Mesenchymal stem cell (in vitro differentiated cells and primary cell): Measurements from ENCODE around the gene POU6F2.

ENCODE experiments used
- DNase-seq: peaks from one replicate; pipeline ENCODE4 v3.0.0-alpha.2; 2013
- H2AFZ ChIP-seq: one replicate; pipeline ENCODE4 v1.6.1; 2013; ENCODE audit warnings: low read depth, mild to moderate bottlenecking, control low read depth, inconsistent platforms, low read length, moderate library complexity
- H2AK5ac ChIP-seq: 2 replicates; pipeline ENCODE4 v1.6.1; 2013; ENCODE audit warnings: low read length, moderate library complexity, mild to moderate bottlenecking, inconsistent platforms; ENCODE audit not compliant: severe bottlenecking
- H2BK120ac ChIP-seq: one replicate; pipeline ENCODE4 v1.6.1; 2013; ENCODE audit warnings: low read depth, mild to moderate bottlenecking, inconsistent platforms, low read length, moderate library complexity
- H2BK12ac ChIP-seq, 2 experiments: one replicate each; pipeline ENCODE4 v1.6.1; 2013; ENCODE audit warnings: inconsistent platforms in 2 of 2, low read length in 2 of 2, mild to moderate bottlenecking in 2 of 2, moderate library complexity in 2 of 2, control low read depth in 1 of 2
- H2BK15ac ChIP-seq: one replicate; pipeline ENCODE4 v1.6.1; 2013; ENCODE audit warnings: mild to moderate bottlenecking, low read depth, inconsistent platforms; ENCODE audit not compliant: poor library complexity, severe bottlenecking
- H2BK5ac ChIP-seq: 2 replicates; pipeline ENCODE4 v1.6.1; 2013; ENCODE audit warnings: low read depth, mild to moderate bottlenecking, low read length, control low read depth, inconsistent platforms; ENCODE audit not compliant: poor library complexity, severe bottlenecking
- H3K14ac ChIP-seq, 2 experiments: one replicate each; pipeline ENCODE4 v1.6.1; 2013; ENCODE audit warnings: inconsistent platforms in 2 of 2, low read length in 2 of 2, control low read depth in 1 of 2, mild to moderate bottlenecking in 1 of 2, moderate library complexity in 1 of 2
- H3K18ac ChIP-seq, 2 experiments: one replicate each; pipeline ENCODE4 v1.6.1; 2013; ENCODE audit warnings: inconsistent platforms in 2 of 2, low read length in 2 of 2, control low read depth in 1 of 2, low read depth in 1 of 2, mild to moderate bottlenecking in 1 of 2
- H3K23ac ChIP-seq, 2 experiments: one replicate each; pipeline ENCODE4 v1.6.1; 2013; ENCODE audit warnings: inconsistent platforms in 2 of 2, low read length in 2 of 2, mild to moderate bottlenecking in 2 of 2, moderate library complexity in 2 of 2, control low read depth in 1 of 2
- H3K27ac ChIP-seq: 2 replicates; pipeline ENCODE4 v1.5.1; 2013; ENCODE audit warnings: mild to moderate bottlenecking, moderate library complexity, low read length, control low read depth, inconsistent platforms; ENCODE audit not compliant: poor library complexity, severe bottlenecking
- H3K27me3 ChIP-seq, 2 experiments: 2 replicates each; pipeline versions ENCODE4 v1.6.1 to v1.7.0; 2013; ENCODE audit warnings: low read length in 2 of 2, mild to moderate bottlenecking in 2 of 2, moderate library complexity in 2 of 2, control low read depth in 1 of 2, inconsistent platforms in 1 of 2; ENCODE audit not compliant: control insufficient read depth in 1 of 2, insufficient read depth in 1 of 2
- H3K36me3 ChIP-seq, 2 experiments: 2 replicates each; pipeline versions ENCODE4 v1.6.1 to v1.7.0; 2013; ENCODE audit warnings: low read length in 2 of 2, control low read depth in 1 of 2, inconsistent platforms in 1 of 2, low read depth in 1 of 2, mild to moderate bottlenecking in 1 of 2; ENCODE audit not compliant: insufficient read depth in 2 of 2, control insufficient read depth in 1 of 2
- H3K4ac ChIP-seq, 2 experiments: one replicate each; pipeline ENCODE4 v1.6.1; 2013; ENCODE audit warnings: inconsistent platforms in 2 of 2, low read length in 2 of 2, mild to moderate bottlenecking in 2 of 2, moderate library complexity in 2 of 2, control low read depth in 1 of 2, low read depth in 1 of 2
- H3K4me1 ChIP-seq: 2 replicates; pipeline ENCODE4 v1.6.1; 2013; ENCODE audit warnings: low read depth, low read length, control low read depth; ENCODE audit not compliant: control insufficient read depth, insufficient read depth
- H3K4me2 ChIP-seq: 2 replicates; pipeline ENCODE4 v1.6.1; 2013; ENCODE audit warnings: low read length, mild to moderate bottlenecking, inconsistent platforms; ENCODE audit not compliant: poor library complexity, severe bottlenecking
- H3K4me3 ChIP-seq, 2 experiments: 2 replicates each; pipeline versions ENCODE4 v1.5.1 to v1.7.0; 2013; ENCODE audit warnings: low read length in 2 of 2, mild to moderate bottlenecking in 2 of 2, control low read depth in 1 of 2, low read depth in 1 of 2; ENCODE audit not compliant: insufficient read depth in 1 of 2
- H3K79me1 ChIP-seq: replicated peaks from 2 replicates; pipeline ENCODE4 v1.6.1; 2013; ENCODE audit warnings: mild to moderate bottlenecking, control low read depth, low read length, inconsistent platforms; ENCODE audit not compliant: poor library complexity, severe bottlenecking
- H3K9ac ChIP-seq: 2 replicates; pipeline ENCODE4 v1.7.0; 2013; ENCODE audit warnings: mild to moderate bottlenecking, low read length, moderate library complexity
- H3K9me3 ChIP-seq: 2 replicates; pipeline ENCODE4 v1.7.0; 2013; ENCODE audit warnings: mild to moderate bottlenecking, low read length; ENCODE audit not compliant: control insufficient read depth
- H4K8ac ChIP-seq: one replicate; pipeline ENCODE4 v1.6.1; 2013; ENCODE audit warnings: inconsistent platforms, mild to moderate bottlenecking, low read length, moderate library complexity
- H4K91ac ChIP-seq: one replicate; pipeline ENCODE4 v1.6.1; 2013; ENCODE audit warnings: mild to moderate bottlenecking, low read length, inconsistent platforms
- WGBS: methylation state at CpG from one replicate; pipeline ENCODE4 v1.1.7; 2013; ENCODE audit warnings: mixed read lengths; 5-methylcytosine and 5-hydroxymethylcytosine counted together

Gene POU6F2

DNA sequence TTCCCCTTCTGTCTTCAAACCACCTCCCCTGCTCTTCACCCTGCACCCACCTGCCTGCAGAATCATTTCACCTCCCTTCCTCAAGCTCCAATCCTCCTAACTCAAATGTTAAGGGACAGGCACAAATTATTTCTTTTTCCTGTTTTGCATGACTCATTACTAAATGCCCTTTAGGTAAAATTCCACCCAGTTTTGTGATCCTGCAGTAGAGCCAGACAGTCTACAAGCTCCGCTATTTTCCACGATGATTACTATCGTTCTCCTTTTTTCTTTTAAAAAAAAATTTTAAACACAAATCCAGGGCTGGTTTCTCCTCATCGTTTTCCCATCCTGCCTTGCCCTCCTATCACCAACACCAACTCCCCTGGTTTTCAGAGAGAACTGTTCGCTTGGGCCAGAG, 401.7 kb downstream of the POU6F2 start:
- 92% methylated on average over 5 of the region's 5 CpGs for WGBS

DNA sequence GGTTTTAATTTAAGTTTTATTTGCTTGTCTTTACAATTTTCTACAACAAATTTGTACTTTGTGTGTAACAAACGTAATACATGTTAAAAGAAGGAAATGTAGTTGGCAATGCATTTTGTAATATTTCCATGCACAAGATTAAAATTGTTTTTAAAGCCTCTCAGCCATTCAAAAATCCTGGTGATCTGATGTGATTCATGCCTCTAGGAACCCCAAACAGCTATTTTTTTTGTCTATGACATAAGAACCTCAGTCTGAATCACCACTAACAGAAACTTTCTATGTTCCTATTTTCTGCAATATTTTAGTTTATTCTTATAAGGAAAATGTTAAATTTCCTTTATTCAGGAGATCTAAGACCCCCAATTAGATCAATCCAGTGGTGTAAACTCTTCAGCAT, 405.4 kb downstream of the POU6F2 start:
- H2BK120ac ChIP-seq = no peak overlapping the region
- H4K91ac ChIP-seq = no peak overlapping the region
- H3K4me2 ChIP-seq = no peak overlapping the region
- H3K27ac ChIP-seq = no peak overlapping the region
- no peak overlapping the region for H3K23ac ChIP-seq
- no peak overlapping the region for H2AFZ ChIP-seq
- no peak overlapping the region for H3K4me3 ChIP-seq
- H2BK15ac ChIP-seq = no peak overlapping the region
- H2AK5ac ChIP-seq = no peak overlapping the region
- peaks cover 0 to 4% of the 10 kb centered on the region in 2 experiments for H3K27me3 ChIP-seq
- no peak overlapping the region for H3K9ac ChIP-seq
- no peak overlapping the region for H3K4ac ChIP-seq
- WGBS = no CpG with 5 or more reads among the region's 1 CpG
- no peak overlapping the region for H3K18ac ChIP-seq
- DNase-seq = no peak
- no peak overlapping the region for H3K14ac ChIP-seq
- no peak overlapping the region for H2BK12ac ChIP-seq
- no peak overlapping the region for H2BK5ac ChIP-seq
- H3K79me1 ChIP-seq = no peaks in the 10 kb centered on the region
- no peaks in the 10 kb centered on the region for H3K36me3 ChIP-seq
- H4K8ac ChIP-seq = no peak overlapping the region
- H3K4me1 ChIP-seq = no peaks in the 10 kb centered on the region
- no peaks in the 10 kb centered on the region for H3K9me3 ChIP-seq

More for the DNA sequence above, 401.7 kb downstream of the POU6F2 start:
- Histone ChIP-seq H2BK120ac (no peak overlapping the region), H2BK5ac (no peak overlapping the region), H3K4me1 (no peaks in the 10 kb centered on the region), H3K14ac (no peak overlapping the region), H3K9me3 (no peaks in the 10 kb centered on the region), H3K18ac (no peak overlapping the region), H3K4ac (no peak overlapping the region), H2AFZ (no peak overlapping the region), H2AK5ac (no peak overlapping the region), H3K23ac (no peak overlapping the region), H4K8ac (no peak overlapping the region), H2BK12ac (no peak overlapping the region), H2BK15ac (no peak overlapping the region), H3K79me1 (no peaks in the 10 kb centered on the region), H3K36me3 (no peaks in the 10 kb centered on the region), H3K9ac (no peak overlapping the region), H3K27me3 (peaks cover 0 to 13% of the 10 kb centered on the region in 2 experiments), H4K91ac (no peak overlapping the region), H3K27ac (no peak overlapping the region), H3K4me3 (no peak overlapping the region), H3K4me2 (no peak overlapping the region)
- DNase-seq = no peak

DNA sequence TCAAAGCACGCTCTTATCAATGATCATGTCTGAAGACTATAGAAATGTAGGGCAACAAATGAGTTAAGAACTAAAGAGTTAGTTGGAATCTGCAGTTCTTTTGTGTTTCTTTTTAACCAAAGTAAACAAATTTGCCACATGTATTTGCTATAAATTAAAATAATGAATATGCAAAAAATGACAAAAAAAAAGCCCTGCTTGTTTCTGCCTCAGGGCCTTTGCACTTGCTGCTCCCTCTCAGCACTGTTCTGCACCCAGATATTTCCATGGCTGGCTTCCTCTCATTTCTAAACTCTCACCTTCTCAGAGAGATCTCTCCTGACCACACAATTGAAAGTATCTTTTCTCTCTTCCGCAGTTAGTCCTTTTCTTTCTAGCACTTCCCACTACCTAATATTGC, 406.7 kb downstream of the POU6F2 start:
- no peak overlapping the region for H3K4ac ChIP-seq
- H3K18ac ChIP-seq = no peak overlapping the region
- no peak overlapping the region for H2AK5ac ChIP-seq
- H3K23ac ChIP-seq = no peak overlapping the region
- H3K9me3 ChIP-seq = no peaks in the 10 kb centered on the region
- no peaks in the 10 kb centered on the region for H3K79me1 ChIP-seq
- no peaks in the 10 kb centered on the region for H3K4me1 ChIP-seq
- H2BK5ac ChIP-seq = no peak overlapping the region
- WGBS = 75% methylated on average over 1 of the region's 2 CpGs
- no peak overlapping the region for H3K27ac ChIP-seq
- no peak overlapping the region for H3K4me3 ChIP-seq
- no peak overlapping the region for H3K14ac ChIP-seq
- DNase-seq = no peak
- no peak overlapping the region for H2BK15ac ChIP-seq
- H2BK120ac ChIP-seq = no peak overlapping the region
- H3K36me3 ChIP-seq = no peaks in the 10 kb centered on the region
- no peak overlapping the region for H4K91ac ChIP-seq
- H4K8ac ChIP-seq = no peak overlapping the region
- H3K9ac ChIP-seq = no peak overlapping the region
- H3K27me3 ChIP-seq = peaks cover 0 to 4% of the 10 kb centered on the region in 2 experiments
- no peak overlapping the region for H2AFZ ChIP-seq
- H3K4me2 ChIP-seq = no peak overlapping the region
- H2BK12ac ChIP-seq = no peak overlapping the region

DNA sequence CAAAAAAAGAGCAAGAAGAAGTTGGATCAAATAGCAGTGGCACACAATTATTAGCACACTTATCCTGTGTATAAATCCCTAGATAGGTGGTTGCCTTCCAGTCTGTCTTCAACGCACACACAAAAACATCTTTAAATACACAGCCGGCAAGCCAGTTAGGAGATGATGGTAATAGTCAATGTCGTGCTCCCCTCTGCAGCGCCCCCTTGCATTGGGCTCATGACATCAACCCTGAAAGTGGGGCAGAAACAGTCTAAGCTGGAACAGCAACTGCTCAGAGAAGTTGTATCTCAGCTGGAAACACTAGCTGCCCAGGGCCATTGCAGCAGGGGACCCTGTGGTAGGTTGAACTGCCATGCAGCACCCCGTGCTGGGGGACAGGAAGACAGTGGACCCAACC, 409.0 kb downstream of the POU6F2 start:
- H3K4ac ChIP-seq = no peak overlapping the region
- no peak overlapping the region for H2BK120ac ChIP-seq
- no peaks in the 10 kb centered on the region for H3K9me3 ChIP-seq
- H3K4me1 ChIP-seq = no peaks in the 10 kb centered on the region
- H3K79me1 ChIP-seq = no peaks in the 10 kb centered on the region
- WGBS = 70% methylated on average over 5 of the region's 5 CpGs
- no peaks in the 10 kb centered on the region for H3K36me3 ChIP-seq
- H2BK12ac ChIP-seq = no peak overlapping the region
- H2AFZ ChIP-seq = no peak overlapping the region
- H3K14ac ChIP-seq = no peak overlapping the region
- H3K9ac ChIP-seq = no peak overlapping the region
- no peak overlapping the region for H3K4me3 ChIP-seq
- no peak overlapping the region for H4K8ac ChIP-seq
- no peak overlapping the region for H3K18ac ChIP-seq
- no peak overlapping the region for H4K91ac ChIP-seq
- no peak for DNase-seq
- no peak overlapping the region for H2AK5ac ChIP-seq
- peaks cover 0 to 4% of the 10 kb centered on the region in 2 experiments for H3K27me3 ChIP-seq
- H3K27ac ChIP-seq = no peak overlapping the region
- H2BK5ac ChIP-seq = no peak overlapping the region
- no peak overlapping the region for H3K23ac ChIP-seq
- no peak overlapping the region for H2BK15ac ChIP-seq
- H3K4me2 ChIP-seq = no peak overlapping the region
